8988T (cell line): ENCODE results near the gene VEGFB.

ENCODE experiments used
- DNase-seq: peaks from one replicate; pipeline ENCODE4 v3.0.0; 2011

The VEGFB gene

GRCh38 chr11:64233913-64234586, at the start of gene VEGFB:
VEGFB (plus strand) TSS chr11:64234584; CDS start chr11:64234834, 250 bp downstream.
- DNase-seq, result peak; percentile 86

- DNase-seq, result no peak
These were observed 49.1 kb upstream of the VEGFB start for GRCh38 chr11:64185175-64185692.

GRCh38 chr11:64185693-64186491, 48.5 kb upstream of the VEGFB start, which contains the start of gene STIP1:
STIP1 (plus strand) TSS chr11:64186171; CDS start chr11:64186262, 91 bp downstream.
- DNase-seq, result peak; percentile 95

GRCh38 chr11:64186492-64187165, 47.8 kb upstream of the VEGFB start:
- no peak for DNase-seq

- no peak for DNase-seq
These were observed 42.0 kb upstream of the VEGFB start for GRCh38 chr11:64192434-64192833.

GRCh38 chr11:64196626-64197025, 37.8 kb upstream of the VEGFB start:
- DNase-seq, result no peak

GRCh38 chr11:64198511-64198910, 35.9 kb upstream of the VEGFB start:
- no peak for DNase-seq

- DNase-seq, result no peak
These were observed 32.8 kb upstream of the VEGFB start for GRCh38 chr11:64201543-64201942.

- DNase-seq, result no peak
These were observed 31.4 kb upstream of the VEGFB start for GRCh38 chr11:64202992-64203391.

GRCh38 chr11:64203421-64204079, 30.8 kb upstream of the VEGFB start:
- DNase-seq, result no peak

GRCh38 chr11:64204080-64204440, 30.3 kb upstream of the VEGFB start:
- DNase-seq, result no peak

GRCh38 chr11:64204464-64204989, 29.9 kb upstream of the VEGFB start:
- DNase-seq, result peak; percentile 92

- no peak for DNase-seq
These were observed 27.7 kb upstream of the VEGFB start, which contains the start of gene FERMT3 for GRCh38 chr11:64206457-64207255. FERMT3 (plus strand) TSS chr11:64206721; CDS start chr11:64207365, 644 bp downstream.

- DNase-seq, result no peak
These were observed 26.9 kb upstream of the VEGFB start for GRCh38 chr11:64207256-64208085.

- no peak for DNase-seq
These were observed 26.1 kb upstream of the VEGFB start for GRCh38 chr11:64208086-64208795.

GRCh38 chr11:64208796-64209562, 25.4 kb upstream of the VEGFB start:
- DNase-seq, result no peak

GRCh38 chr11:64209563-64209843, 24.9 kb upstream of the VEGFB start:
- no peak for DNase-seq

GRCh38 chr11:64210301-64211020, 23.9 kb upstream of the VEGFB start:
- no peak for DNase-seq
